Measurements from ENCODE around the gene PNLIPRP3.

- TF ChIP-seq EZH2 (IDR thresholded peaks at IDR 0.05; ENCODE audit: low read depth, low read length, severe bottlenecking) (no peak), USF2 (IDR thresholded peaks at IDR 0.05; ENCODE audit: low read length) (no peak), CTCF (IDR thresholded peaks at IDR 0.05; ENCODE audit: control extremely low read depth in 1 of 3, insufficient read depth in 1 of 3, low read depth in 1 of 3, low read length in 3 of 3) (no peak), RFX5 (IDR thresholded peaks at IDR 0.05; ENCODE audit: borderline replicate concordance, low read depth, low read length) (no peak), TCF12 (IDR thresholded peaks at IDR 0.05; ENCODE audit: low read depth, low read length) (no peak), SIN3A (conservative IDR thresholded peaks at IDR 0.05 in 1 of 2, IDR thresholded peaks at IDR 0.05 in 1 of 2; ENCODE audit: low read depth in 1 of 2, low read length in 2 of 2) (no peak), MAX (IDR thresholded peaks at IDR 0.05) (no peak), BRCA1 (IDR thresholded peaks at IDR 0.05; ENCODE audit: low read depth, low read length) (no peak), HDAC2 (IDR thresholded peaks at IDR 0.05; ENCODE audit: borderline replicate concordance in 1 of 2, low read depth in 2 of 2, low read length in 2 of 2) (no peak), ATF3 (IDR thresholded peaks at IDR 0.05; ENCODE audit: insufficient read depth, low read depth, low read length) (no peak), POLR2AphosphoS5 (IDR thresholded peaks at IDR 0.05; ENCODE audit: low read depth, low read length) (no peak), EP300 (IDR thresholded peaks at IDR 0.05; ENCODE audit: borderline replicate concordance in 1 of 2, low read depth in 2 of 2, low read length in 2 of 2) (no peak), POU5F1 (IDR thresholded peaks at IDR 0.05; ENCODE audit: low read depth, low read length) (no peak)
These were observed 18.9 kb upstream of the PNLIPRP3 start for GRCh38 chr10:116408719-116409118.
